HG03565 (cell line): ENCODE data around the gene OR2S2.

Source experiments
- ATAC-seq: cut with Tn5 transposase; IDR thresholded peaks from one replicate; pipeline ENCODE4 v1.9.1; 2021; ENCODE audit warnings: mild to moderate bottlenecking, moderate library complexity; ENCODE audit not compliant: unreplicated experiment

OR2S2 gene

DNA sequence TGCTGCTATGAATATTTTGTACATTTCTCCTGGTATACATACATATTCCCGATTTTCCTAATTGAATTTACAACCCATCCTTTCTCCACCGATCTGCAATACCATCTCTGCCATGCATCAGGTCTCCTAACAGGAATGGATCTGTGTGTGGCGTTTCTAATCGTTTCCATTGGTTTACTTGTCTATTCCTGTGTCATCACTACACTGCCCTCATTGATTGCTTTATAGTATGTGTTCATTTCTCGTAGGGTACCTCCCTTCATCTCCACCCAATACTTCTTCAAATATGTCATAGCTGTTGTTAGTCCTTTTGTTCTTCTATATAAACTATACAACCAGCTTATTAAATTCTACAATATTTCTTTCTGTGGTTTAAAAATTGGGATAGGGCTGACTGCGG, 7.1 kb upstream of the OR2S2 start:
- no peak for ATAC-seq

- no peak for ATAC-seq
Measured at GRCh38 chr9:35962126-35962906, 4.4 kb upstream of the OR2S2 start.

DNA sequence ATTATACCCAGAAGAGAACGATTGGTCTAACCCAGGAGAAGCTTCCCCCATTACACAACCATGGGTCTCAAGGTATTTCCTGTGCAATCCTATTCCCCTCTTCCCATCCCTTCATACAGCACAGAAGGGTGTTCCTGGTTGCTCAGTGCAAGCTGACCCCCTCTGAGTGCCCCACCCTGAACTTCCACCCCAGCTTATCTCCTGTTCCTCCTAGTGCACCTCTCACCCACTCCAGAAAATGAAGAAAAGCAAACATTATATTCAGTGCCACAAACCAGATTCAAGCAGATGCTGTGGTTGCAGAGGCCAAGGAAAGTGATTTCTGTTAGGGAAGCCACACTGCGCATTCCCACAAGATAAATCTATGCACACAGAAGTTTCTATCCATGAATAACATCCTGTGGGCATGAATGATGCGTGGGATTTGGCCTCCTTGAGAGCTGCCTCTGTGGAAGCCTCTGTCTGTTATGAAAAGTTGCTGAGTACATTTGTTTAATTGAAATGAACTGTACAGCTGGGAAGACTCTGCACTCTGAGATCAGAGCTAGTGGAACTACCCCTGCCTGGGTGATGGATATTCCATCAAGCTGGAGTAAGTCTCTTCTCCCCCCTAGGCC, 2.2 kb upstream of the OR2S2 start:
- no peak for ATAC-seq

- no peak for ATAC-seq
Measured at GRCh38 chr9:35956651-35957050, 1.3 kb downstream of the OR2S2 start.

GRCh38 chr9:35954942-35955546, 2.9 kb downstream of the OR2S2 start:
- ATAC-seq: no peak

DNA sequence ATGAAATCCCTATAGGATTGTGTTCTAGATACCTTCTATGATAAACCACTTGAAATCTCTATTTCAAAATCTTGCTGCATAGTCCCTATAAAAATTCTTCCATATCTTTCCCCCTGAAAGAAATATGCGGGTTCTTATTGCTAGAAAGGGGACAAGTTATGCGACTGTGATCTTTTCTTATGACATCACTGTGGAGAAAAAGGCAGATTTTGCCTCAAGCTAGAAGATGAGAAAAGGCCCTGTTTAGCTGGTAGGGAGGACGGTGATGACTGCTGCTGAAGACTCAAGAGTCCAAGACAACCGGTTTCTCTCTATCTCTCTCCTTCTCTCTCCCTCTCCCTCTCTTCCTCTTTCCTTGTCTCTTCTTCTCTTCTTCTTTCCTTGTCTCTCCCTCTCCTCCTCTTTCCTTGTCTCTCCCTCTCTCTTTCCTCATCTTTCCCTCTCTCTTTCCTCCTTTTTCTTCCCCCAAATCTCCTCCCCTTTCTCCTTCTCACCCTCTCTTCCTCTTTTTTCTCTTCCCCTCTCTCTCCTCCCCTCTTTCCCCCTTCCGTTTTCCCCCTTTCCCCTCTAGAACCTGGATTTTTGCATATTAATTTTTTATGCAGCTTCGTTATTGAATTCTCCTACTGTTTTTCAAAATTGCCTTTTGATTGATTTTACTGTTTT, 5.3 kb downstream of the OR2S2 start:
- no peak for ATAC-seq

DNA sequence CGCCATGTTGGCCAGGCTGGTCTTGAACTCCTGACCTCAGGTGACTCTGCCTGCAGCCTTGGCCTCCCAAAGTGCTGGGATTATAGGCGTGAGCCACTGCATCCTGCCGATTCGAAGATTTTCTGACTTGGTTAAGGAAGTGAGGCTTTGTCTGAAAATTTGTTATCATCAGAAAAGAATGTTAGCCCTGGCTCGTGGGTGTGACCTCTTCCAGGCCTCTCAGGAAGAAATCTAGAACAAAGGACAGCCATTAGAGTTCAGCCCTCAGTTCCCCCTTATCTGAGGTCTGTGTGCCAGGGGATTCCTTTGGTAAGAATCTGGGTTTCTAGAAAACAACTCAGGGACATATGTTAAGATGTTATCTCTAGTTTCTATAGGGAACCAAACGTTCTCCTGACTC, 6.2 kb downstream of the OR2S2 start:
- no peak for ATAC-seq

DNA sequence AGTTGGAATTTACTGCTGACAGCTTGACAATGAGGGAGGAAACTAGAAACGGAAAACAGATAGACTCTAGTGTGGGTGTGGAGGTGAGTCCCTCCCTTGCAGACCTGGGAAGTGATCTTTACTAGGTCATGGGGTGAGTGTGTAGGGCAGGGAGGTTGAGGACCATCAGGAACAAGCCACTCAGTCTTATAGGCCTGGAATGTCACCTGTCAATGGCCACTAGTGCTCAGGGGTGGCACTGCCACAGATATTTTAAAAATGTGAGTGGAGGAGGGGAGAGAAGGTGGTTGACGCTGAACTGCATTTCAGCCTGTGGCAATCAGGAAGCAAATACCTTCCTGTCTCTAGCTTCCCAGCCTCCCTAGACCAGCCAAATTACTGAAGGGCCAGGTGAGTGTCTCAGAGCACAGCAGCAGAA, 9.0 kb downstream of the OR2S2 start:
- ATAC-seq: no peak

GRCh38 chr9:35948451-35948850, 9.5 kb downstream of the OR2S2 start:
- ATAC-seq: no peak

DNA sequence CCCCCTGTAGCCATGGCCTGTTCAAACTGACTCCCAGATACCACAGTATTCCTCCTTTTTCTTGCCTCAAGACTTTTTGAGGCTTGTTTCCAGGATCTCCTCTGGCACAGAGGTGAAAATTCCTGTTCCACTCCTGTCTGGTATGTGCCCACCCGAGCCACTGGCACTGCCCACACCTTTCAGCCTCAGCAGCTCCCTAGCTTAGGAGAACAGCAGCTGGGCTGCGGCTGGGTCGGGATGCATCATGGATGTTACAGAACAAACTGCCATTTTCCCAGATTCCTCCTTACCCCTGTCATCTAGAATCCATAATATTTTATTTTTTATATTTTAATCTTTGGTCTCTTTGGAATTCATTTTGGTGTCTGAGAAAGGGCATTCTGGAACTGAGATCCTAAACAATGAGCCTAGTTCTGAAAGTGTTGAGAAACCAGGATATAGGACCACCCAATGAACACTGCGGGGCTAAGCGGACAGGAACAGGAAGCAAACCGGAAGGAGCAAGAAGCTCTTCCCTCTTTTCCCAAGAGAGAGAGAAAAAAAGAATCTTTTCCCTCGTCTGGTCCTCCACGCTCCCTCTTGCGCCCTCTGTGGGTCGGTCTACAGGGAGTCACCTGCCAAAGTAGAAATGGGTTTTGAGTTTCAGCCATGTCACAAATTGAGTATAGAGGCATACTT, 12.5 kb downstream of the OR2S2 start:
- no peak for ATAC-seq

- no peak for ATAC-seq
Measured at GRCh38 chr9:35944841-35945240, 13.1 kb downstream of the OR2S2 start.

DNA sequence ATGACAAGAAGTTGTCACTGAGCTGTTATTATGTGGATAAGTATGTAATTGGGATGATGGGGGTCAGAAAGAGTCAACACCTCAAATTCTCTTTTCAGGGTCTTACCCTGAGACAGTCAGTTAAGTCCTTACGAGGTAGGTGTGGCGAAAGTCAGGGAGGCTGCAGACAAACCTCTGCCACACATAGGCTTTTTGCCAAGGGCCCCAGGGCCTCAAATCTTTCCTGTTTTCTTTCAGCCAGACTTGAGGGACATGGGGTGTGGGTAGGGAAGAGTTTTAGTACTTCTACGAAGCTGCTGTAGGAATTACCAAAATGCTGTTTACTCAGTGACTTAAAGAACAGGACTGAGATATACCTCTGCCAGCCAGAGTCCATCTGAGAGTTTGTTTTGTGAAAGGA, 13.8 kb downstream of the OR2S2 start:
- ATAC-seq: no peak

DNA sequence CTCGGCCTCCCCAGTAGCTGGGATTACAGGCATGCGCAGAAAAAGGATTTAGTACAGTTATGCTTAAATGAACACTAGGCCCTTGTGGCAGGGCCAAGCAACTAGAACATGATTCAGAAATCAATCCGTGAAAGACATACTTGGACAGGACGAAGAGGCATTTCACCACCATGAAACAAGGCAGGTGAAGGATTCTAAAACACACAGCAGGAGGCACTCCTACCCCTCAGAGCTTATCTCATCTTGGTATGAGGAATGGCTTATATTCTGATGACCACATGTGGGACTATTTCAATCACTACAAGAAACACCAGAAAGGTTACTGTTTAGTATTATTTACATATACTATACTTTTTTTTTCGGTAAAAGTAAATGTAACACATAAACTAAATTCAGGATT, 15.7 kb downstream of the OR2S2 start:
- ATAC-seq: no peak

- ATAC-seq: no peak
Measured at GRCh38 chr9:35940458-35941407, 17.2 kb downstream of the OR2S2 start.

GRCh38 chr9:35939679-35940250, 18.2 kb downstream of the OR2S2 start:
- ATAC-seq: no peak

GRCh38 chr9:35938474-35939356, 19.2 kb downstream of the OR2S2 start:
- no peak for ATAC-seq

- no peak for ATAC-seq
Measured at GRCh38 chr9:35937227-35937626, 20.7 kb downstream of the OR2S2 start.

- no peak for ATAC-seq
Measured at GRCh38 chr9:35935755-35936509, 22.0 kb downstream of the OR2S2 start.
